ENCODE results near the gene SPRN.
"Not testable (repeated sequence)": the region's sequence is repeated elsewhere in the genome, so short reads cannot be mapped to it uniquely, and the experiment has no call there.

DNA sequence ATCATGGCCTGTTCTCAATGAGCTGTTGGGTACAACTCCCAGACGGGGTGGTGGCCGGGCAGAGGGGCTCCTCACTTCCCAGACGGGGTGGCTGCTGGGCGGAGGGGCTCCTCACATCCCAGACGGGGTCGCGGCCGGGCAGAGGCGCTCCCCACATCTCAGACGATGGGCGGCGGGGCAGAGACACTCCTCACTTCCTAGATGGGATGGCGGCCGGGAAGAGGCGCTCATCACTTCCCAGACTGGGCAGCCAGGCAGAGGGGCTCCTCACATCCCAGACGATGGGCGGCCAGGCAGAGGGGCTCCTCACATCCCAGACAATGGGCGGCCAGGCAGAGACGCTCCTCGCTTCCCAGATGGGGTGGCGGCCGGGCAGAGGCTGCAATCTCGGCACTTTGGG, 10.0 kb downstream of the SPRN start:
- TF ChIP-seq EZH2 (IDR thresholded peaks at IDR 0.05; ENCODE audit: borderline replicate concordance, low read length): not testable (repeated sequence)
- TF ChIP-seq, protein P1, sequence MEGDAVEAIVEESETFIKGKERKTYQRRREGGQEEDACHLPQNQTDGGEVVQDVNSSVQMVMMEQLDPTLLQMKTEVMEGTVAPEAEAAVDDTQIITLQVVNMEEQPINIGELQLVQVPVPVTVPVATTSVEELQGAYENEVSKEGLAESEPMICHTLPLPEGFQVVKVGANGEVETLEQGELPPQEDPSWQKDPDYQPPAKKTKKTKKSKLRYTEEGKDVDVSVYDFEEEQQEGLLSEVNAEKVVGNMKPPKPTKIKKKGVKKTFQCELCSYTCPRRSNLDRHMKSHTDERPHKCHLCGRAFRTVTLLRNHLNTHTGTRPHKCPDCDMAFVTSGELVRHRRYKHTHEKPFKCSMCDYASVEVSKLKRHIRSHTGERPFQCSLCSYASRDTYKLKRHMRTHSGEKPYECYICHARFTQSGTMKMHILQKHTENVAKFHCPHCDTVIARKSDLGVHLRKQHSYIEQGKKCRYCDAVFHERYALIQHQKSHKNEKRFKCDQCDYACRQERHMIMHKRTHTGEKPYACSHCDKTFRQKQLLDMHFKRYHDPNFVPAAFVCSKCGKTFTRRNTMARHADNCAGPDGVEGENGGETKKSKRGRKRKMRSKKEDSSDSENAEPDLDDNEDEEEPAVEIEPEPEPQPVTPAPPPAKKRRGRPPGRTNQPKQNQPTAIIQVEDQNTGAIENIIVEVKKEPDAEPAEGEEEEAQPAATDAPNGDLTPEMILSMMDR (conservative IDR thresholded peaks at IDR 0.05 in 1 of 2, IDR thresholded peaks at IDR 0.05 in 1 of 2; ENCODE audit: extremely low read depth in 1 of 2, insufficient read depth in 1 of 2, low read depth in 1 of 2, low read length in 2 of 2): not testable (repeated sequence)
